GM10248 (cell line): ENCODE data around the gene SH2D2A.

Source experiments
- CTCF ChIA-PET: fragments of 300-600 bp; sonication (Branson Sonifier 250); formaldehyde crosslinking; extraction: SDS; loops from one replicate; lab custom pipeline; 2021; ENCODE audit warnings: antibody characterized with exemption; lab: Yijun Ruan, JAX
- POLR2A ChIA-PET: fragments of 350-650 bp; sonication (Branson Sonifier 250); formaldehyde crosslinking; extraction: SDS; loops from one replicate; lab custom pipeline; 2020; ENCODE audit warnings: antibody characterized with exemption; lab: Yijun Ruan, JAX
- DNase-seq: peaks from one replicate; pipeline ENCODE4 v3.0.0; 2012; ENCODE audit errors: extremely low spot score
- CTCF ChIP-seq: IDR thresholded peaks from 2 replicates; pipeline ENCODE4 v1.5.1; 2012; ENCODE audit warnings: mild to moderate bottlenecking, low read depth; ENCODE audit errors: extremely low read depth, missing control alignments, control extremely low read depth

SH2D2A gene

GRCh38 chr1:156858555-156858956 lies 41.9 kb upstream of the SH2D2A start:
- POLR2A ChIA-PET, result no interaction called here
- CTCF ChIA-PET, result interaction anchor here (0.7 to 8.8 kb wide), 25 partner anchors 12 to 234 kb away, joined by 3 to 163 read pairs (median 9); partner anchors contain the start of genes CRABP2, ISG20L2, METTL25B and PEAR1
- DNase-seq, result no peak
- no peak for TF ChIP-seq CTCF

- ChIA-PET CTCF (interaction anchor here (0.7 to 8.8 kb wide), 10 partner anchors 11 to 233 kb away, joined by 3 to 163 read pairs (median 8); partner anchors contain the start of genes ISG20L2 and METTL25B), POLR2A (no interaction called here)
- no peak for DNase-seq
- no peak for TF ChIP-seq CTCF
These were observed 40.9 kb upstream of the SH2D2A start for GRCh38 chr1:156857532-156857931.

GRCh38 chr1:156856282-156856785 lies 39.7 kb upstream of the SH2D2A start:
- POLR2A ChIA-PET, result no interaction called here

GRCh38 chr1:156854634-156855033 lies 38.0 kb upstream of the SH2D2A start:
- DNase-seq, result no peak
- ChIA-PET POLR2A (no interaction called here), CTCF (interaction anchor here (0.7 to 3.8 kb wide), 5 partner anchors 16 to 236 kb away, joined by 3 to 27 read pairs (median 5); no protein-coding TSS in a partner anchor)
- TF ChIP-seq CTCF, result no peak

More at GRCh38 chr1:156856282-156856785, 39.7 kb upstream of the SH2D2A start:
- CTCF ChIA-PET, result interaction anchor here (0.9 to 8.8 kb wide), 11 partner anchors 8 to 197 kb away, joined by 3 to 149 read pairs (median 5); no protein-coding TSS in a partner anchor
- TF ChIP-seq CTCF, result no peak
- DNase-seq, result no peak

- POLR2A ChIA-PET, result no interaction called here
- no peak for DNase-seq
- TF ChIP-seq CTCF, result no peak
- CTCF ChIA-PET, result interaction anchor here (1.2 to 3.8 kb wide), 3 partner anchors 10 to 128 kb away, joined by 3 to 27 read pairs (median 7); no protein-coding TSS in a partner anchor
These were observed 37.1 kb upstream of the SH2D2A start for GRCh38 chr1:156853761-156854160.

- ChIA-PET POLR2A (no interaction called here), CTCF (interaction anchor here (1.7 to 4.2 kb wide), 3 partner anchors 8 to 127 kb away, joined by 7 to 29 read pairs (median 27); partner anchors contain the start of gene NTRK1)
- DNase-seq, result no peak
- TF ChIP-seq CTCF, result no peak
These were observed 35.8 kb upstream of the SH2D2A start for GRCh38 chr1:156852418-156852874.
